Breast epithelium (tissue), 3 donors: Measurements from ENCODE around the gene CRIM1.

Source experiments
- CTCF ChIP-seq, 3 donors: fragments of 450-650 bp; IDR thresholded peaks; one replicate each; pipeline ENCODE4 v1.5.1; 2016 to 2017; ENCODE audit warnings: antibody characterized with exemption in 3 of 3, mild to moderate bottlenecking in 3 of 3, moderate library complexity in 3 of 3
- POLR2A ChIP-seq: fragments of 450-650 bp; IDR thresholded peaks from one replicate; pipeline ENCODE4 v1.6.1; 2016; ENCODE audit warnings: antibody characterized with exemption, mild to moderate bottlenecking, moderate library complexity

GRCh38 chr2:36318547-36318946 is 37.0 kb upstream of the CRIM1 start:
- TF ChIP-seq CTCF (IDR thresholded peaks at IDR 0.05) (no peak), POLR2A (no peak)
